Heart left ventricle (tissue), 16 donors: ENCODE measurements around the gene CHCHD1. TPM values are rescaled to one million over a fixed set of nuclear protein-coding genes. Genes with fewer than 3 reads are reported as not detected.

Experiments
- ATAC-seq, 4 donors: fragments of 200-7000 bp; cut with Tn5 transposase; one replicate each; pipeline ENCODE4 v1.9.1; 2020 to 2022; ENCODE audit warnings: moderate library complexity in 4 of 4, mild to moderate bottlenecking in 3 of 4, moderate number of reproducible peaks in 1 of 4
- DNase-seq, 5 donors: peaks; one replicate each; pipeline ENCODE4 v3.0.0-alpha.2; 2020
- H3K27ac ChIP-seq, 12 donors: fragments of 200-600 bp; sonication (generic) in 4 of 12; one replicate each; pipeline versions ENCODE4 v1.5.0 to v1.8.0; 2016 to 2022; ENCODE audit warnings: mild to moderate bottlenecking in 2 of 12
- H3K27me3 ChIP-seq, 9 donors: fragments of 200-600 bp; sonication (generic) in 2 of 9; one replicate each; pipeline versions ENCODE4 v1.5.1 to v1.8.0; 2016 to 2022; ENCODE audit warnings: mild to moderate bottlenecking in 3 of 9
- H3K36me3 ChIP-seq, 9 donors: fragments of 200-600 bp; sonication (generic) in 2 of 9; one replicate each; pipeline versions ENCODE4 v1.5.0 to v1.8.0; 2018 to 2022; ENCODE audit warnings: mild to moderate bottlenecking in 2 of 9
- H3K4me1 ChIP-seq, 12 donors: fragments of 200-600 bp; sonication (generic) in 4 of 12; one replicate each; pipeline versions ENCODE4 v1.5.0 to v1.8.0; 2016 to 2022; ENCODE audit warnings: mild to moderate bottlenecking in 3 of 12
- H3K4me3 ChIP-seq, 12 donors: fragments of 200-600 bp; sonication (generic) in 4 of 12; one replicate each; pipeline versions ENCODE4 v1.5.0 to v1.8.0; 2017 to 2022; ENCODE audit warnings: mild to moderate bottlenecking in 9 of 12, moderate library complexity in 4 of 12
- H3K9me3 ChIP-seq, 12 donors: fragments of 200-600 bp; sonication (generic) in 4 of 12; one replicate each; pipeline versions ENCODE4 v1.5.0 to v1.8.0; 2016 to 2022; ENCODE audit warnings: mild to moderate bottlenecking in 1 of 12
- POLR2A ChIP-seq, 2 donors: fragments of 450-650 bp; IDR thresholded peaks; one replicate each; pipeline ENCODE4 v1.6.1; 2017; ENCODE audit warnings: antibody characterized with exemption in 2 of 2, mild to moderate bottlenecking in 2 of 2, moderate library complexity in 2 of 2
- WGBS, 4 donors: extraction: QIAGEN DNeasy Blood & Tissue Kit in 2 of 4; methylation state at CpG; one replicate each; pipeline versions ENCODE4 v1.1.5 to v1.1.7; 2013 to 2018; 5-methylcytosine and 5-hydroxymethylcytosine counted together
- intact Hi-C, 10 donors: fragments of 100-400 bp; cut with DNase I; formaldehyde crosslinking; loops; one replicate each; pipeline versions ENCODE4 v1.11.1 to v1.14.2; 2022
- polyA plus RNA-seq, 2 donors: library from polyadenylated mRNA; stranded (reverse); fragments of 200-250 nt; gene quantifications; one replicate each; pipeline ENCODE4 v1.2.3, GENCODE V29; 2013
- total RNA-seq, 9 donors: library from RNA; depleted of rRNA in 2 of 9; stranded (reverse); fragments of >200 nt in 2 of 9; fragmentation: NEBNext Ultra II Directional in 3 of 9; extraction: Animal tissue kit (Norgen Biotek cat#: 25700) in 3 of 9; gene quantifications; one replicate each; pipeline versions ENCODE4 v1.1.0 to v1.2.4, GENCODE V29; 2016 to 2023
- TF ChIP-seq, protein P1 (sequence below), 12 donors: fragments of 200-600 bp; sonication (generic) in 4 of 12; IDR thresholded peaks; one replicate each; pipeline versions ENCODE4 v1.5.0 to v1.8.0; 2018 to 2022; ENCODE audit warnings: antibody characterized with exemption in 12 of 12, mild to moderate bottlenecking in 5 of 12
- donor health status: ischemic (EF 13 %, LVEDD 7.1; RV severe dilation, severe dysfunction).
- donor health status: healthy with polysubstance abuse.
- donor health status: DM: no; HTN: yes; CAD: no.
- donor health status: DM: no; HTN: no; CAD: no.
- donor health status: ischemic (EF 25% LVEDD 6.9; RV normal size, moderate dysfunction).
- donor health status: ischemic (EF 25% LVEDD 5.7; RV mildly dilated, moderate dysfunction).
- donor health status: healthy.
- donor health status: DM: yes; HTN: yes; CAD: no.
- donor health status: ischemic (EF 35%, LVEDD 5.7; RV mildly dilated, moderate dysfunction).
- donor health status: nonischemic (EF 11% LVEDD 7.7; RV severe dilation, severe dysfunction).
- donor health status: DM: yes; HTN: yes; CAD: no.
- donor health status: PGD.
- donor health status: ischemic (EF 29% LVEDD 5.4; RV normal size, mild dysfunction).
- donor health status: nonischemic (EF 23%, LVEDD 6.1; RV moderate dilation, normal function).

CHCHD1 gene
- total and polyA plus RNA-seq, 11 donors, result 17.3 to 77.9 (median 24.0) TPM

GRCh38 chr10:73807471-73807870 lies 25.6 kb downstream of the CHCHD1 start:
- peaks cover 0 to 60% (median 16%) of the 10 kb centered on the region in 12 donors for H3K4me1 ChIP-seq
- H3K36me3 ChIP-seq, result peaks cover 3 to 74% (median 61%) of the 10 kb centered on the region in 9 donors
- 96 to 97% (median 96%) methylated on average over 14 of the region's 14 CpGs for WGBS, 4 donors
- DNase-seq, result no peak
- no peaks in the 10 kb centered on the region for H3K27me3 ChIP-seq
- H3K9me3 ChIP-seq, result no peaks in the 10 kb centered on the region
- TF ChIP-seq, protein P1, sequence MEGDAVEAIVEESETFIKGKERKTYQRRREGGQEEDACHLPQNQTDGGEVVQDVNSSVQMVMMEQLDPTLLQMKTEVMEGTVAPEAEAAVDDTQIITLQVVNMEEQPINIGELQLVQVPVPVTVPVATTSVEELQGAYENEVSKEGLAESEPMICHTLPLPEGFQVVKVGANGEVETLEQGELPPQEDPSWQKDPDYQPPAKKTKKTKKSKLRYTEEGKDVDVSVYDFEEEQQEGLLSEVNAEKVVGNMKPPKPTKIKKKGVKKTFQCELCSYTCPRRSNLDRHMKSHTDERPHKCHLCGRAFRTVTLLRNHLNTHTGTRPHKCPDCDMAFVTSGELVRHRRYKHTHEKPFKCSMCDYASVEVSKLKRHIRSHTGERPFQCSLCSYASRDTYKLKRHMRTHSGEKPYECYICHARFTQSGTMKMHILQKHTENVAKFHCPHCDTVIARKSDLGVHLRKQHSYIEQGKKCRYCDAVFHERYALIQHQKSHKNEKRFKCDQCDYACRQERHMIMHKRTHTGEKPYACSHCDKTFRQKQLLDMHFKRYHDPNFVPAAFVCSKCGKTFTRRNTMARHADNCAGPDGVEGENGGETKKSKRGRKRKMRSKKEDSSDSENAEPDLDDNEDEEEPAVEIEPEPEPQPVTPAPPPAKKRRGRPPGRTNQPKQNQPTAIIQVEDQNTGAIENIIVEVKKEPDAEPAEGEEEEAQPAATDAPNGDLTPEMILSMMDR (IDR thresholded peaks at IDR 0.05), result no peak
- TF ChIP-seq POLR2A (IDR thresholded peaks at IDR 0.05), result no peak
- no peak overlapping the region for H3K27ac ChIP-seq
- H3K4me3 ChIP-seq, result no peak overlapping the region
- intact Hi-C loops, result no loop called here
- no peak for ATAC-seq

DNA sequence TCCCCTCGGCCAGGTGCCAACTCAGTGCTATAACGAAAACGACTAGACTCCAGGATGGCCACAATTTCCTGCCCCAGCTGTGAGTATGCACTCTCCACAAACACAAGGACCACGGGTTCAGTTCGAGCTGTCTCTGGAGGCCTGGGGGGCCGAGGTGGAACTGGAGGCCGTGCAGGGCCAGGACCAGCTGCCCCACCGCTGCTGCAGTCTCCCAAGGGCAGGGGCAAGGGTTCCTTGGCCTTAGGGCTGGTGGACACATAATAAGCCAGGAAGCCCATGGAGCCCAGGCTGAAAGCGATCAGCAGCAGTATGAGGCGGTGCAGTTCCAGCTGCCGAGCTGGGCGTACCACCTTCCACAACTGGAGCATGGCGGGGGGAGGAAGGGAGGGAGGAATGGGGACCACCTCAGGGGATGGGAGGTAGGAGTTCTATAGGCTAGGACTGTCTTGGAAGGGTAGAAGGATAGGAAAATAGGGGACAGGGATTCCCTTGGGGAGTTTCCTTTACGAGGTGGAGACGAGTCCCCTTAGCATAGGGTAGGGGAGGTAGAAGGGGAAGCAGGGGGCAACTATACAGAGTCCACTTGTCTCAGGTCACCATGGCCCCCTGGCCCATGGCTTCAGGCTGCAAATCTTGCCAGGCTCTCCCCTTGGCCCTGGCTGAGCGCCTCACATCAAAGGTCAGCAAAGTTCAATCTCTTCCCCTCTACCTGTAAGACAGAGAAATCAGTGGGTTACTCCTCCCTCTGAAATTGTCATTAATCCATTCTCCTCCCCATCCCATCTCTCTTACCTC lies 26.4 kb downstream of the CHCHD1 start:
- 89 to 94% (median 92%) methylated on average over 13 to 16 of the region's 16 CpGs for WGBS, 4 donors
- peaks cover 3 to 70% (median 54%) of the 10 kb centered on the region in 9 donors for H3K36me3 ChIP-seq
- H3K4me3 ChIP-seq, result no peak overlapping the region
- peaks cover 0 to 61% (median 16%) of the 10 kb centered on the region in 12 donors for H3K4me1 ChIP-seq
- no peaks in the 10 kb centered on the region for H3K27me3 ChIP-seq
- ATAC-seq (no peak), DNase-seq (no peak)
- no peak for TF ChIP-seq POLR2A (IDR thresholded peaks at IDR 0.05)
- TF ChIP-seq, protein P1 (IDR thresholded peaks at IDR 0.05), result no peak
- no peak overlapping the region for H3K27ac ChIP-seq
- intact Hi-C loops, result no loop called here
- H3K9me3 ChIP-seq, result no peaks in the 10 kb centered on the region

- DNase-seq (no peak), ATAC-seq (no peak)
- WGBS, 4 donors, result 67 to 86% (median 73%) methylated on average over 5 of the region's 5 CpGs
- Histone ChIP-seq H3K36me3 (peaks cover 0 to 64% (median 49%) of the 10 kb centered on the region in 9 donors), H3K4me3 (peak overlapping the region in 1 of 12 donors; percentile 9), H3K27ac (peak overlapping the region in 1 of 12 donors; percentile 97), H3K9me3 (no peaks in the 10 kb centered on the region), H3K27me3 (no peaks in the 10 kb centered on the region), H3K4me1 (peaks cover 0 to 57% (median 16%) of the 10 kb centered on the region in 12 donors)
- TF ChIP-seq, protein P1 (IDR thresholded peaks at IDR 0.05), result no peak
- no peak for TF ChIP-seq POLR2A (IDR thresholded peaks at IDR 0.05)
- intact Hi-C loops, result no loop called here
Observed at GRCh38 chr10:73809061-73809818, 27.4 kb downstream of the CHCHD1 start.

DNA sequence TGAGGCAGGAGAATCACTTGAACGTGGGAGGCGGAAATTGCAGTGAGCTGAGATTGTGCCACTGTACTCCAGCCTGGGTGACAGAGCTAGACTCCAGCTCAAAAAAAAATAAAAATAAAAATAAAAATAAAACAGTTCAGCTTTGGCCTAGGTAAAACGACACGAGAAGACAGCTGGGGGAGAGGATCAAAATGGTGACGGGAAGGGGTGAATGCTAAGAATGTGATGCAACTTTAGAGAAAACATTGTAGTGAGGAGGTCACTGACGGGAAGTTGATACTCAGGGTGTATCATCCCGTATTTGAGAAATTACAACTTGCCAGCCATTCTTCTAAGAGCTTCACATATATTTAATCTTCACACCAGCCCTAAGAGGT lies 28.5 kb downstream of the CHCHD1 start:
- Histone ChIP-seq H3K36me3 (peaks cover 0 to 60% (median 45%) of the 10 kb centered on the region in 9 donors), H3K9me3 (no peaks in the 10 kb centered on the region), H3K4me1 (peaks cover 0 to 58% (median 16%) of the 10 kb centered on the region in 12 donors), H3K27me3 (no peaks in the 10 kb centered on the region), H3K4me3 (peak overlapping the region; percentile 61 to 99 (median 94)), H3K27ac (peak overlapping the region in 4 of 12 donors; percentile 94 to 97 (median 95))
- TF ChIP-seq POLR2A (IDR thresholded peaks at IDR 0.05), result no peak
- TF ChIP-seq, protein P1 (IDR thresholded peaks at IDR 0.05), result no peak
- intact Hi-C loops, result no loop called here
- DNase-seq (no peak), ATAC-seq (no peak)
- 78 to 87% (median 83%) methylated on average over 7 of the region's 7 CpGs for WGBS, 4 donors
